SU-DHL-6 (cell line): ENCODE measurements around the gene RHBDL2.

Experiments used
- CTCF ChIP-seq: fragments of 200-600 bp; sonication (generic); IDR thresholded peaks from one replicate; pipeline ENCODE4 v1.5.1; 2017; ENCODE audit warnings: antibody characterized with exemption, mild to moderate bottlenecking, low read length, moderate library complexity; ENCODE audit not compliant: insufficient read depth, poor library complexity, severe bottlenecking
- EZH2phosphoT487 ChIP-seq: fragments of 200-600 bp; sonication (generic), shearing (Covaris generic); conservative IDR thresholded peaks from 2 replicates; pipeline ENCODE4 v1.6.1; 2018; ENCODE audit warnings: mild to moderate bottlenecking, antibody characterized with exemption, low read length, moderate library complexity, mixed read lengths

- TF ChIP-seq CTCF (no peak), EZH2phosphoT487 (no peak)
These were observed 74.4 kb downstream of the RHBDL2 start for GRCh38 chr1:38867208-38867607.
